T-helper 17 cell (primary cell): ENCODE results near the gene RAB29. TPM values are rescaled to one million over a fixed set of nuclear protein-coding genes. Genes with fewer than 3 reads are reported as not detected.

Experiments
- ATAC-seq: fragments of 150-1000 bp; cut with Tn5 transposase; 2 replicates; pipeline ENCODE4 v1.10.0; 2021; ENCODE audit warnings: mild to moderate bottlenecking, moderate library complexity
- DNase-seq, 3 donors: peaks; one replicate each; pipeline versions ENCODE4 v3.0.0 to v3.0.0-alpha.2; 2020 to 2021
- H3K9me3 ChIP-seq: one replicate; pipeline ENCODE4 v1.7.0; 2013; ENCODE audit warnings: low read length, mild to moderate bottlenecking; ENCODE audit not compliant: control insufficient read depth, poor library complexity, severe bottlenecking
- H3K27ac Mint-ChIP-seq: one replicate; pipeline ENCODE4 v1.8.0; 2022; ENCODE audit warnings: mild to moderate bottlenecking, moderate library complexity, mixed read lengths
- H3K27me3 Mint-ChIP-seq: one replicate; pipeline ENCODE4 v1.8.0; 2022; ENCODE audit warnings: mixed read lengths
- H3K36me3 Mint-ChIP-seq: one replicate; pipeline ENCODE4 v1.8.0; 2022; ENCODE audit warnings: low read depth, mixed read lengths
- H3K4me1 Mint-ChIP-seq: one replicate; pipeline ENCODE4 v1.8.0; 2022; ENCODE audit warnings: mild to moderate bottlenecking, mixed read lengths
- H3K4me3 Mint-ChIP-seq: one replicate; pipeline ENCODE4 v1.8.0; 2022; ENCODE audit warnings: mild to moderate bottlenecking, moderate library complexity, mixed read lengths
- total RNA-seq, 4 donors: library from RNA in 2 of 4; stranded (reverse) in 2 of 4; gene quantifications; one replicate each; pipeline ENCODE4 v1.2.3 and lab custom pipeline; 2022 to 2026

RAB29 gene
- total RNA-seq, 2 donors from 2014 or later, result 30.5 to 38.2 TPM

- DNase-seq (no peak), ATAC-seq (no peak)
- Mint-ChIP-seq H3K27me3 (no peaks in the 10 kb centered on the region), H3K36me3 (peaks cover 2% of the 10 kb centered on the region), H3K27ac (no peak overlapping the region), H3K4me1 (peaks cover 31% of the 10 kb centered on the region), H3K4me3 (peak overlapping the region; percentile 31)
- H3K9me3 ChIP-seq, result no peaks in the 10 kb centered on the region
Measured at GRCh38 chr1:205769641-205770365, 5.5 kb downstream of the RAB29 start.

GRCh38 chr1:205767248-205767647, 8.0 kb downstream of the RAB29 start:
- ATAC-seq, result no peak
- no peaks in the 10 kb centered on the region for H3K9me3 ChIP-seq
- Mint-ChIP-seq H3K4me3 (no peak overlapping the region), H3K27me3 (no peaks in the 10 kb centered on the region), H3K4me1 (peaks cover 14% of the 10 kb centered on the region), H3K36me3 (peaks cover 2% of the 10 kb centered on the region), H3K27ac (no peak overlapping the region)
- no peak for DNase-seq

GRCh38 chr1:205766570-205766969, 8.7 kb downstream of the RAB29 start:
- no peaks in the 10 kb centered on the region for H3K9me3 ChIP-seq
- peak overlapping the region; percentile 32 for H3K27ac Mint-ChIP-seq
- no peak overlapping the region for H3K4me3 Mint-ChIP-seq
- ATAC-seq (no peak), DNase-seq (no peak)
- no peaks in the 10 kb centered on the region for H3K27me3 Mint-ChIP-seq
- H3K36me3 Mint-ChIP-seq, result peaks cover 2% of the 10 kb centered on the region
- H3K4me1 Mint-ChIP-seq, result peaks cover 7% of the 10 kb centered on the region

GRCh38 chr1:205766038-205766437, 9.2 kb downstream of the RAB29 start:
- Mint-ChIP-seq H3K27ac (peak overlapping the region; percentile 32), H3K27me3 (no peaks in the 10 kb centered on the region), H3K4me3 (no peak overlapping the region), H3K4me1 (peaks cover 3% of the 10 kb centered on the region), H3K36me3 (peaks cover 2% of the 10 kb centered on the region)
- DNase-seq (no peak), ATAC-seq (no peak)
- H3K9me3 ChIP-seq, result no peaks in the 10 kb centered on the region

- DNase-seq, result no peak
- Mint-ChIP-seq H3K4me1 (no peaks in the 10 kb centered on the region), H3K4me3 (no peak overlapping the region), H3K27me3 (no peaks in the 10 kb centered on the region), H3K36me3 (no peaks in the 10 kb centered on the region), H3K27ac (no peak overlapping the region)
- no peak for ATAC-seq
- H3K9me3 ChIP-seq, result no peaks in the 10 kb centered on the region
Measured at GRCh38 chr1:205764578-205764977, 10.7 kb downstream of the RAB29 start.

- no peaks in the 10 kb centered on the region for H3K9me3 ChIP-seq
- no peak for ATAC-seq
- Mint-ChIP-seq H3K36me3 (no peaks in the 10 kb centered on the region), H3K27me3 (no peaks in the 10 kb centered on the region), H3K4me1 (no peaks in the 10 kb centered on the region), H3K4me3 (no peak overlapping the region), H3K27ac (no peak overlapping the region)
- no peak for DNase-seq
Measured at GRCh38 chr1:205763980-205764379, 11.3 kb downstream of the RAB29 start.

GRCh38 chr1:205760606-205761005, 14.7 kb downstream of the RAB29 start:
- H3K36me3 Mint-ChIP-seq, result peaks cover 5% of the 10 kb centered on the region
- peaks cover 3% of the 10 kb centered on the region for H3K4me1 Mint-ChIP-seq
- no peaks in the 10 kb centered on the region for H3K27me3 Mint-ChIP-seq
- peak overlapping the region; percentile 43 for H3K4me3 Mint-ChIP-seq
- peak overlapping the region; percentile 49 for H3K27ac Mint-ChIP-seq
- ATAC-seq (no peak), DNase-seq (no peak)
- no peaks in the 10 kb centered on the region for H3K9me3 ChIP-seq

- H3K4me3 Mint-ChIP-seq, result no peak overlapping the region
- H3K9me3 ChIP-seq, result no peaks in the 10 kb centered on the region
- H3K27ac Mint-ChIP-seq, result no peak overlapping the region
- no peak for DNase-seq
- no peaks in the 10 kb centered on the region for H3K27me3 Mint-ChIP-seq
- peaks cover 3% of the 10 kb centered on the region for H3K4me1 Mint-ChIP-seq
- no peak for ATAC-seq
- peaks cover 5% of the 10 kb centered on the region for H3K36me3 Mint-ChIP-seq
Measured at GRCh38 chr1:205756552-205756951, 18.7 kb downstream of the RAB29 start.

- ATAC-seq, result no peak
Measured at GRCh38 chr1:205754857-205755256, 20.4 kb downstream of the RAB29 start.

GRCh38 chr1:205751036-205751651, 24.1 kb downstream of the RAB29 start:
- Mint-ChIP-seq H3K36me3 (peaks cover 3% of the 10 kb centered on the region), H3K27me3 (no peaks in the 10 kb centered on the region), H3K27ac (no peak overlapping the region), H3K4me3 (no peak overlapping the region), H3K4me1 (peaks cover 24% of the 10 kb centered on the region)
- no peaks in the 10 kb centered on the region for H3K9me3 ChIP-seq
- DNase-seq, result no peak
- no peak for ATAC-seq

More at GRCh38 chr1:205754857-205755256, 20.4 kb downstream of the RAB29 start:
- Mint-ChIP-seq H3K27ac (no peak overlapping the region), H3K4me1 (peaks cover 10% of the 10 kb centered on the region), H3K36me3 (peaks cover 8% of the 10 kb centered on the region), H3K27me3 (no peaks in the 10 kb centered on the region), H3K4me3 (no peak overlapping the region)
- H3K9me3 ChIP-seq, result no peaks in the 10 kb centered on the region
- no peak for DNase-seq

GRCh38 chr1:205750138-205751035, 24.9 kb downstream of the RAB29 start, which contains the start of gene NUCKS1:
Gene NUCKS1 (minus strand): TSS chr1:205750182. CDS start chr1:205749973, 209 bp downstream.
- ATAC-seq (peak; percentile 83), DNase-seq (peak; percentile 84 to 95 (median 92))
- H3K4me1 Mint-ChIP-seq, result peaks cover 28% of the 10 kb centered on the region
- peak within 1 kb of the TSS; percentile 99 for H3K4me3 Mint-ChIP-seq
- peak within 1 kb of the TSS; percentile 99 for H3K27ac Mint-ChIP-seq
- no peaks in the 10 kb centered on the region for H3K9me3 ChIP-seq
- H3K36me3 Mint-ChIP-seq, result peaks cover 3% of the 10 kb centered on the region
- no peaks in the 10 kb centered on the region for H3K27me3 Mint-ChIP-seq

GRCh38 chr1:205749234-205750137, 25.8 kb downstream of the RAB29 start:
- peaks cover 3% of the 10 kb centered on the region for H3K36me3 Mint-ChIP-seq
- H3K9me3 ChIP-seq, result no peaks in the 10 kb centered on the region
- peak overlapping the region; percentile 99 for H3K4me3 Mint-ChIP-seq
- peak overlapping the region; percentile 99 for H3K27ac Mint-ChIP-seq
- DNase-seq (peak; percentile 93 to 95 (median 94)), ATAC-seq (peak; percentile 80)
- no peaks in the 10 kb centered on the region for H3K27me3 Mint-ChIP-seq
- H3K4me1 Mint-ChIP-seq, result peaks cover 28% of the 10 kb centered on the region
